Measurements from ENCODE around the gene STX1B. TPM values are rescaled to one million over a fixed set of nuclear protein-coding genes. Genes with fewer than 3 reads are reported as not detected.

STX1B gene
- total RNA-seq, 2 donors from 2014 or later = 0.27 to 0.47 TPM

DNA sequence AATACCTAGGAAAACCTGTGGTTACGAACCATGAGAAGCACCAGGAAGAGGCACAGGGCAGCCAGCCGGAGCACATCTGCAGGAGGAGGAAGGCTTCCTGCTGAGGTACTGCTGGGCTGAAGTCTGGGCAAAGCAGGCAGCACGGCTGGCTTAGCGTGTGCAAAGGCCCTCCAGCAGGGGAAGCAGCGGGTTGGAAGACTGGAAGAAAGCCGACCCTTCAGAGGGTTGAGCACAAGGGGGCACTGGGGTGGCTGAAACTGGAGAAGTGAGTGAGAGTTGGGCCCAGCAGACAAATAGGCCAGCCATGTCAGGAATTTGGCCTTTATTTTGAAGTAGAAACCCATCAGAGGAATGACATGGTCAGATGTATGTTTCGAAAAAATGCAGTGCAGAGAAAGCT lies 37.6 kb downstream of the STX1B start:
- H3K4me3 Mint-ChIP-seq = no peak overlapping the region
- peaks cover 23% of the 10 kb centered on the region for H3K4me1 Mint-ChIP-seq
- H3K27me3 Mint-ChIP-seq = no peaks in the 10 kb centered on the region
- DNase-seq = no peak
- peaks cover 24% of the 10 kb centered on the region for H3K36me3 Mint-ChIP-seq (ENCODE audit: low read depth)
- no peaks in the 10 kb centered on the region for H3K9me3 ChIP-seq (ENCODE audit: control insufficient read depth, low read length, poor library complexity, severe bottlenecking)
- ATAC-seq = no peak
- H3K27ac Mint-ChIP-seq = no peak overlapping the region

DNA sequence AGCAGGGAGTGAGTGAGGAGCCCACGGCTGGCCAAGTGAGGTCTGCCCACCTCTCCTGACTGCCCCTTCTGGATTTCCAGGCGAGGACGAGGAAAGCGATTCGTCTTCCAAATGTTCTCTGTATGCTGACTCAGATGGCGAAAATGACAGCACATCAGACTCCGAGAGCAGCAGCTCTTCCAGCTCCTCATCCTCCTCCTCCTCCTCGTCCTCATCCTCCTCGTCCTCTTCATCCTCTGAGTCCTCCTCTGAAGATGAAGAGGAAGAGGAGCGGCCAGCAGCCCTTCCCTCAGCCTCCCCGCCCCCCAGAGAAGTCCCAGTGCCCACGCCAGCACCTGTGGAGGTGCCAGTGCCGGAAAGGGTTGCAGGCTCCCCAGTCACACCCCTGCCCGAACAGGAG lies 39.1 kb downstream of the STX1B start:
- Mint-ChIP-seq H3K4me1 (peaks cover 26% of the 10 kb centered on the region), H3K36me3 (ENCODE audit: low read depth) (peaks cover 24% of the 10 kb centered on the region), H3K4me3 (no peak overlapping the region), H3K27ac (no peak overlapping the region), H3K27me3 (no peaks in the 10 kb centered on the region)
- H3K9me3 ChIP-seq (ENCODE audit: control insufficient read depth, low read length, poor library complexity, severe bottlenecking) = no peaks in the 10 kb centered on the region
- no peak for DNase-seq
- ATAC-seq = no peak

DNA sequence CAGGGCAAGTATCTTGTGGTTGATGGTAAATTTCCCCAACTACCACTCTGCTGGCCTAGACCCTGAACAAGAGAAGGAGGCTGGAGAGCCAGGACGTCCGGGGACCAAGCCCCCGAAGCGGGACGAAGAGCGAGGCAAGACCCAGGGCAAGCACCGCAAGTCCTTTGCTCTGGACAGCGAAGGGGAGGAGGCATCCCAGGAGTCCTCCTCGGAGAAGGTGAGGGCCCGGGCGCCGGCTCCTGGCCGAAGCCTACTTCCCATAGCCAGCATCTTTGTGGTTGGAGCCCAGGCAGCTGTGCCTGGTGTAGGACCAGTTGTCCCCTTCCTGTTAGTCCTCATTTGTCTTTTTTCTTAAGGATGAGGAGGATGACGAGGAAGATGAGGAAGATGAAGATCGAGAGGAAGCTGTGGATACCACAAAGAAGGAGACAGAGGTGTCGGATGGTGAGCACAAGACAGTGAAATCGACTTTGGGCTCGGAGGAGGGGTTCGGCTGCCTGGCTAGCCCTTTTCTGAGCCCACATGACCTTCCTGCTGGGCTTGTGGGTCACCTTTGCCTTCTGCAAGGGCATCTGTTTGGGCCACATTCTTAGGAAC lies 41.1 kb downstream of the STX1B start:
- H3K9me3 ChIP-seq (ENCODE audit: control insufficient read depth, low read length, poor library complexity, severe bottlenecking) = no peaks in the 10 kb centered on the region
- no peak for ATAC-seq
- peaks cover 25% of the 10 kb centered on the region for H3K36me3 Mint-ChIP-seq (ENCODE audit: low read depth)

DNA sequence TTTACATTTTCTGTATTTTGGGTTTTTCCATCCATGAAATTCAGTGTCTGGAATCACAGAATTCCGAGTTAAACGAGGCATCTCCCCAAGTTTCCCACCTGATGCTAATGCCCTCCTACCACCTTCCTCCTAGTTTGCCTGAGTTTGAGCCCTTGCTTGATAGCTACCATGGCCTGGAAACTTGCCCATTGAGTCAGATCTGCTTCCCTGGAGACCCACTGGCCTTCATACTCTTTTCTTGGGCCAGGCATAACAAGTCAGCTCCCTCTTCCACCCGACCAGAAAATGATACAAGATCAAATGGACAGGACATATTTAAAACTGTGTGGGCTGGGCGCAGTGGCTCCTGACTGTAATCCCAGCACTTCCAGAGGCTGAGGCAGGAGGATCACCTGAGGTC lies 42.6 kb downstream of the STX1B start:
- Mint-ChIP-seq H3K36me3 (ENCODE audit: low read depth) (peaks cover 17% of the 10 kb centered on the region), H3K4me1 (peaks cover 20% of the 10 kb centered on the region), H3K27me3 (no peaks in the 10 kb centered on the region), H3K4me3 (no peak overlapping the region), H3K27ac (no peak overlapping the region)
- no peaks in the 10 kb centered on the region for H3K9me3 ChIP-seq (ENCODE audit: control insufficient read depth, low read length, poor library complexity, severe bottlenecking)
- ATAC-seq = no peak
- DNase-seq = no peak

More for the DNA sequence above, 41.1 kb downstream of the STX1B start:
- H3K4me1 Mint-ChIP-seq = peaks cover 28% of the 10 kb centered on the region
- H3K4me3 Mint-ChIP-seq = no peak overlapping the region
- H3K27me3 Mint-ChIP-seq = no peaks in the 10 kb centered on the region
- no peak overlapping the region for H3K27ac Mint-ChIP-seq
- DNase-seq = no peak

DNA sequence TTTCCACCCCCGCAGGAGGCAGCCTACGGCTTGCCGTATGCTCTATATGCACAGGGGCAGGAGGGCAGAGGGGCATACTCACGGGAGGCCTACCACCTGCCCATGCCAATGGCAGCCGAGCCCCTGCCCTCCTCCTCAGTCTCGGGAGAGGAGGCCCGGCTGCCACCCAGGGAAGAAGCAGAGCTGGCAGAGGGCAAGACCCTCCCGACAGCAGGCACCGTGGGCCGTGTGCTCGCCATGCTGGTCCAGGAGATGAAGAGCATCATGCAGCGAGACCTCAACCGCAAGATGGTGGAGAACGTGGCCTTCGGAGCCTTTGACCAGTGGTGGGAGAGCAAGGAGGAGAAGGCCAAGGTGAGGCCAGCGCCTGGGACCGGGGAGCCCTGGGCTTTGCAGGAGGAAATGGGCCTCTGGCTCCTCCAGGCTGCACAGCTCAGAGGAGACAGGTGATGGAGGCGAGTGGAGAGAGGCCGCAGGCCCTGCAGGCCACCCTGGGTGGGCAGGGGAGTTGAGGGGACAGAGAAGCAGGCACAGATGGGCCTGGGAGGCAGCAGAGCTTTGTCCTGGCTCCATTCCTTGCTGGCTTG lies 44.3 kb downstream of the STX1B start:
- ATAC-seq (no peak), DNase-seq (no peak)
- H3K9me3 ChIP-seq (ENCODE audit: control insufficient read depth, low read length, poor library complexity, severe bottlenecking) = no peaks in the 10 kb centered on the region
- Mint-ChIP-seq H3K36me3 (ENCODE audit: low read depth) (peaks cover 14% of the 10 kb centered on the region), H3K27me3 (no peaks in the 10 kb centered on the region), H3K4me3 (no peak overlapping the region), H3K4me1 (peaks cover 16% of the 10 kb centered on the region), H3K27ac (peak overlapping the region; percentile 56)

DNA sequence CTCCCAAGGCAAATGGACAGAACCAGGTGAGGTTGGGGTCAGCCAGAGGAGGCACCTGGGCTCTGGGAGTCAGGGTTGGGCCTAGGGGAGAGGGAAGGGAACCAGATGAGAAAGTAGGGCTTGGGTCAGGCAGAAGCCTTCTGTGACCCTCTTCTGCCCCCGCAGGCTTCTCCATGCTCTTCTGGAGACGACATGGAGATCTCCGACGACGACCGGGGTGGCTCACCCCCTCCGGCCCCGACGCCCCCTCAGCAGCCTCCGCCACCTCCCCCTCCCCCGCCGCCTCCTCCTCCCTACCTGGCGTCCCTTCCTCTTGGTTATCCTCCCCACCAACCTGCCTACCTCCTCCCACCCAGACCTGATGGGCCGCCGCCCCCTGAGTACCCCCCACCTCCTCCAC lies 45.0 kb downstream of the STX1B start:
- ATAC-seq (no peak), DNase-seq (no peak)
- Mint-ChIP-seq H3K4me1 (peaks cover 12% of the 10 kb centered on the region), H3K36me3 (ENCODE audit: low read depth) (peaks cover 9% of the 10 kb centered on the region), H3K4me3 (no peak overlapping the region), H3K27me3 (no peaks in the 10 kb centered on the region), H3K27ac (peak overlapping the region; percentile 61)
- no peaks in the 10 kb centered on the region for H3K9me3 ChIP-seq (ENCODE audit: control insufficient read depth, low read length, poor library complexity, severe bottlenecking)

DNA sequence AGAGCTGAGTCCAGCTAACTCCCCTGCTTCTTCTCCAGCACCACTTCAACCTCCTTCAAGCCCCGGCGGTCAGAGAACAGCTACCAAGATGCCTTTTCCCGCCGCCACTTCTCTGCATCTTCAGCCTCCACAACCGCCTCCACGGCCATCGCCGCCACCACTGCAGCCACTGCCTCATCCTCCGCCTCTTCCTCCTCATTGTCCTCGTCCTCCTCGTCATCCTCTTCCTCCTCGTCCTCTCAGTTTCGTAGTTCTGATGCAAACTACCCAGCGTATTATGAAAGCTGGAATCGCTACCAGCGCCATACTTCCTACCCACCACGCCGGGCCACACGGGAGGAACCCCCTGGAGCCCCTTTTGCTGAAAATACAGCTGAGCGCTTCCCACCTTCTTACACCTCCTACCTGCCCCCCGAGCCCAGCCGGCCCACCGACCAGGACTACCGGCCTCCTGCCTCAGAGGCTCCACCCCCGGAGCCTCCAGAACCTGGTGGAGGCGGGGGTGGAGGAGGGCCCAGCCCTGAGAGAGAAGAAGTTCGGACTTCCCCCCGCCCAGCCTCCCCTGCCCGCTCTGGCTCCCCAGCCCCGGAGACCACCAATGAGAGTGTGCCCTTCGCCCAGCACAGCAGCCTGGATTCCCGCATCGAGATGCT lies 45.7 kb downstream of the STX1B start:
- ATAC-seq = no peak
- no peaks in the 10 kb centered on the region for H3K9me3 ChIP-seq (ENCODE audit: control insufficient read depth, low read length, poor library complexity, severe bottlenecking)
- no peak for DNase-seq
- Mint-ChIP-seq H3K27ac (peak overlapping the region; percentile 61), H3K36me3 (ENCODE audit: low read depth) (peaks cover 13% of the 10 kb centered on the region), H3K4me3 (no peak overlapping the region), H3K4me1 (peaks cover 19% of the 10 kb centered on the region), H3K27me3 (no peaks in the 10 kb centered on the region)

DNA sequence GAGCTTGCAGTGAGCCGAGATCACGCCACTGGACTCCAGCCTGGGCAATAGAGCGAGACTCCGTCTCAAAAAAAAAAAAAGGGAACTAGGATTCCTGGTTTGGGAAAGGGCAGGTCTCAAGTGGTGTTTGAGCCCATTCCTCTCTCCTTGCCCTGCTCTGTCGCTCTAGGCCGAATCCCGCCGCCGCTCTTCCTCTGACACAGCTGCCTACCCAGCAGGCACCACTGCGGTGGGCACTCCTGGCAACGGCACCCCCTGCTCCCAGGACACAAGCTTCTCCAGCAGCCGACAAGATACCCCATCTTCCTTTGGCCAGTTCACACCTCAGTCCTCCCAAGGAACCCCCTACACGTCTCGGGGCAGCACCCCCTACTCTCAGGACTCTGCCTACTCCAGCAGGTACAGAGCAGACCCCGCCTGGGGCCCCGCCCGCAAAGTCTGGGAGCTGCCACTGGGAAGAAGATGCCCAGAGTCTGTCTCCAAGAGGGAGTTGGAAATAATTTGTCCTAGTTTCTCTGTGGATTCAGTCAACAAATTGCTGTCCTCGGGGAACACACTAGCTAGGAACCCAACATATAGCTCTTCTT lies 46.4 kb downstream of the STX1B start:
- Mint-ChIP-seq H3K36me3 (ENCODE audit: low read depth) (peaks cover 12% of the 10 kb centered on the region), H3K27ac (peak overlapping the region; percentile 61)

DNA sequence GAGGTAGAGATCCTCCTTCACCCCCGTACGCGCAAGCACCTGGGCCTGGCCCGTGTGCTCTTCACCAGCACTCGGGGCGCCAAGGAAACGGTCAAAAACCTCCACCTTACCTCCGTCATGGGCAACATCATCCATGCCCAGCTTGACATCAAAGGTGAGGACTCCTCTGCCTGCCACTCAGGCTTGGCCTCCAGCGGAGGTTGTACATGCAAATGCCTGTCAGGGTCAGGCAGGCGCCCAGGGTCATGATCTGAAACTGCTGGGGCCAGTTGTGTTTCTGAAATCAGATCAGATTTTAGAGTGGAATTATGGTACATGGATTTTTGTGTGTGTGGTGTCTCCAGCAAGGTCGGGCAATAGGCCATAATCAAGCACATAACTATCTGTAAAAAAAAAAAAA lies 49.1 kb downstream of the STX1B start:
- ATAC-seq (no peak), DNase-seq (no peak)
- Mint-ChIP-seq H3K27ac (no peak overlapping the region), H3K27me3 (no peaks in the 10 kb centered on the region), H3K4me1 (peaks cover 29% of the 10 kb centered on the region), H3K4me3 (no peak overlapping the region), H3K36me3 (ENCODE audit: low read depth) (peaks cover 12% of the 10 kb centered on the region)
- no peaks in the 10 kb centered on the region for H3K9me3 ChIP-seq (ENCODE audit: control insufficient read depth, low read length, poor library complexity, severe bottlenecking)

More for the DNA sequence above, 46.4 kb downstream of the STX1B start:
- H3K9me3 ChIP-seq (ENCODE audit: control insufficient read depth, low read length, poor library complexity, severe bottlenecking) = no peaks in the 10 kb centered on the region
- peaks cover 25% of the 10 kb centered on the region for H3K4me1 Mint-ChIP-seq
- ATAC-seq = no peak
- no peaks in the 10 kb centered on the region for H3K27me3 Mint-ChIP-seq
- no peak overlapping the region for H3K4me3 Mint-ChIP-seq
- DNase-seq = no peak

DNA sequence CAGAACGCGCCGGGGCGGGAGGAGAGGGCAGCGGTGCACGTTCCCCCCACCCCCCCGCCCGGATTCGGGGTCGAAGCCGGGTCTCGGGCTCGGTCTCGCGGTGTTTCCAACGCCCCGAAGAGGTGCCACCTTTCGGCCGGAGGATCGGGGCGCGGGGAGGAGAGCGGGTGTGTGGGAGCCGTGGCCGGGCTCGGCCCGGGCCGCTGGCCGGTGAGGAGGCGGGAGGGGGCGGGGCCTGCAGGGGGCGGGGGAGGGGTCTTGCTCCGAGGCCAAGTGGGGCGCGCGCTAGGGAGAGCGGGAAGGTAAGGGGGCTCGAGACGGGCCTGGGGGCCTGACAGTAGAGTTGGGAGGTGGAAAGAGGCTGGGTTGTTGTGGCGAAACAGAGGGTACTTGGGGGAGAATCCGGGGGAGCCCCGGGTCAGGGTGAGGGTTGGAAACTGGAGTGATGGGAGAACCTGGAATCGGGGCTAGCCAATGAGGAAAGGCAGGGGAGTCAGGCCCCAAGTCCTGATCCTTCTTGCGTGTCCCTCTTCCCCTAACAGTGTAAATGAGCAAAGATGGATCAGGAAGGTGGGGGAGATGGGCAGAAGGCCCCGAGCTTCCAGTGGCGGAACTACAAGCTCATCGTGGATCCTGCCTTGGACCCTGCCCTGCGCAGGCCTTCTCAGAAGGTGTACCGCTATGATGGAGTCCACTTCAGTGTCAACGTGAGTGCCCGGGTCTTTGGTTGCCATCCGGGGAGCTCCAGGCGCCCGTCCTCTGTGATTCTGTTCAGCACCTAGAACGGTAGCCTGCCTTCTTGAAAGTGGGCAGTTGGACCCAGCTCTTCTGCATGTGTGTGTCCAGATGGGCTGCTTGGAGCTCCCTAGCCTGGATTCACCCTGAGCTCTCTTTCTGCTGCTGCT lies 52.0 kb downstream of the STX1B start:
- DNase-seq (peak in 1 of 3 donors; percentile 56), ATAC-seq (peak; percentile 48)
- no peaks in the 10 kb centered on the region for H3K9me3 ChIP-seq (ENCODE audit: control insufficient read depth, low read length, poor library complexity, severe bottlenecking)
- H3K27ac Mint-ChIP-seq = peak overlapping the region; percentile 90
- peaks cover 9% of the 10 kb centered on the region for H3K36me3 Mint-ChIP-seq (ENCODE audit: low read depth)
- H3K4me1 Mint-ChIP-seq = peaks cover 30% of the 10 kb centered on the region
- H3K4me3 Mint-ChIP-seq = peak overlapping the region; percentile 93
- no peaks in the 10 kb centered on the region for H3K27me3 Mint-ChIP-seq

DNA sequence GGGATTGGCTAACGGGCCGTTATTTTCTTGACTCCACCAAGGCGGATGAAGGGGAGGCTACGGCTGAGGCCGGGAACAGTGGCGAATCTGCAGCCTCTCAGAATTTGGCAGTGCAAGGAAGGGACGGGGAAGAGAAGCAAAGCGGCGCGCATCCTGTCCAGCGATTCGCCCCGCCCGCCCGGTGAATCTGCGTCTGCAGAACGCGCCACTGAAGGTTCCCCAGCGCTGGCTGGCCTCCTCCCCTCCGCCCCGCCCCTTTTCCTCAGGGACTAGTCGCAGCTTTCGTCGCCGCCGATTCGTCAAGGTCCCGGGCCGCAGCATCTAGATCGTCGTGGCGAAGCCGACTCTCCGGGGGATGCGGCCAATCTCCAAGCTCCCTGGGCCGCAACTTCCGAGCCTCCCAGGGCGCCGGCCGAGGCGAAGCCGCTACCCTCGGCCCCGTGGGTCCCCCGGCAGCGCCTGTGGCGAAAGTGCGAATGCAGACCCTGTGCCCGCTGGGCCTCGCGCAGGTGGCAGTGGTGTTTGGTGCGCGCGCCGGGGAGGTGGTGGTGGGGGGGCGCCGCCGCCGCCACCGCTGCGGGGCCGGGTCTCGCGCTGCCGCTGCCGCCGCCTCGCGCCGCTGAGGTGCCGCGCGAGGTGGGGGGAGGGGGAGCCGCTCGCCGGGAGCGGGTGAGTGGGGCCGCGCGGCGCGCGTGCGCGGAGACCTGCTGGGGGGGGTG lies 52.8 kb downstream of the STX1B start, which contains the start of gene SETD1A:
SETD1A (plus strand) TSS at position 299 of the 719 bp plus-strand sequence. CDS start 978 bp downstream, outside the sequence.
- Mint-ChIP-seq H3K4me3 (peak within 1 kb of the TSS; percentile 93), H3K36me3 (ENCODE audit: low read depth) (peaks cover 7% of the 10 kb centered on the region), H3K27ac (peak within 1 kb of the TSS; percentile 96), H3K4me1 (peaks cover 29% of the 10 kb centered on the region), H3K27me3 (no peaks in the 10 kb centered on the region)
- DNase-seq (peak; percentile 92 to 96 (median 93)), ATAC-seq (peak; percentile 89)
- H3K9me3 ChIP-seq (ENCODE audit: control insufficient read depth, low read length, poor library complexity, severe bottlenecking) = no peaks in the 10 kb centered on the region
